H1 (cell line): ENCODE results near the gene TRPT1. TPM values are rescaled to one million over a fixed set of nuclear protein-coding genes. Genes with fewer than 3 reads are reported as not detected.

Experiments
- RXRA ChIP-seq: IDR thresholded peaks from 2 replicates; pipeline ENCODE4 v1.6.1; 2011; ENCODE audit warnings: low read depth, mild to moderate bottlenecking, low read length, moderate library complexity; ENCODE audit not compliant: insufficient read depth
- TCF12 ChIP-seq: IDR thresholded peaks from 2 replicates; pipeline ENCODE4 v1.6.1; 2011; ENCODE audit warnings: low read depth, mild to moderate bottlenecking, low read length
- polyA plus RNA-seq, 7 experiments: library from polyadenylated mRNA; depleted of rRNA in 3 of 7; stranded (reverse) in 5 of 7; unstranded in 2 of 7; fragments of >200 nt in 5 of 7; fragments of 200-250 nt in 2 of 7; gene quantifications; 1 replicate in 5 of 7; 2 replicates in 1 of 7; 4 replicates in 1 of 7; pipeline versions ENCODE4 v1.2.1 to v1.2.3, GENCODE V29; 2011 to 2013; ENCODE audit warnings: missing spikeins in 2 of 7, mixed read lengths in 2 of 7
- total RNA-seq: library from RNA; stranded (reverse); fragmentation: NEBNext Ultra II Directional; extraction: Animal tissue kit (Norgen Biotek cat#: 25700); gene quantifications from 2 replicates; pipeline ENCODE4 v1.2.1, GENCODE V29; 2021

The TRPT1 gene
- total and polyA plus RNA-seq, 2 of the 8 experiments (the other 6 are each of a cell fraction or from before 2014, with no cell fraction given): 34.5 to 74.6 TPM

DNA sequence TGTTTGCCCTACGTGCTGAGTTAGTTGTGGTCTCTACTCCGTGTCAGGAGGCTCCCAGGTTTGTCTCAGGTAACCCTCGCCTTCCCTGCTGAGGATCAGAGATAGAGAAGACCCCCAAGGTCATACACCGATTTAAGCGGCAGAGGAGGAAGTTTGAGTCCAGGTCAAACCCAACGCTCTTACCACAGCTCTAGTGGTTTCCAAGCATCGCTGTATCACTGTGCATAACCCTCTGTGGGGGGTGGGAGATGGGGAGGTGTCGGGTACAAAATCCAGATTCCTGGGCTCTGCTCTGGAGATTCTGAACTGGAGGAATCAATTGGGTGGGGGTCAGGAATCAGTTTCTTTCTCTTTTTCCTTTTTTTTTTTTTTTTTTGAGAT is 5.0 kb upstream of the TRPT1 start (continued):
- TF ChIP-seq TCF12 (no peak), RXRA (no peak)
